ENCODE measurements around the gene TLR4. TPM values are rescaled to one million over a fixed set of nuclear protein-coding genes. Genes with fewer than 3 reads are reported as not detected.

The TLR4 gene
- total RNA-seq: 8.2 and 12.2 TPM in 2 replicates

DNA sequence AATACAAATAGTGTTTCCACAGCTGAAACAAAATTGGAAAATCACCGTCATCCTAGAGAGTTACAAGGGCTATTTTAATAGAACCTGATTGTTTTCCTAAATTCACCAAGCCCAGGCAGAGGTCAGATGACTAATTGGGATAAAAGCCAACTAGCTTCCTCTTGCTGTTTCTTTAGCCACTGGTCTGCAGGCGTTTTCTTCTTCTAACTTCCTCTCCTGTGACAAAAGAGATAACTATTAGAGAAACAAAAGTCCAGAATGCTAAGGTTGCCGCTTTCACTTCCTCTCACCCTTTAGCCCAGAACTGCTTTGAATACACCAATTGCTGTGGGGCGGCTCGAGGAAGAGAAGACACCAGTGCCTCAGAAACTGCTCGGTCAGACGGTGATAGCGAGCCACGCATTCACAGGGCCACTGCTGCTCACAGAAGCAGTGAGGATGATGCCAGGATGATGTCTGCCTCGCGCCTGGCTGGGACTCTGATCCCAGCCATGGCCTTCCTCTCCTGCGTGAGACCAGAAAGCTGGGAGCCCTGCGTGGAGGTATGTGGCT lies at the start of gene TLR4:
Gene TLR4 (plus strand): TSS at position 380 of the 552 bp plus-strand sequence. CDS start 70 bp downstream, at position 450.

Data from mesangial cell (primary cell).